Choroid plexus epithelial cell (primary cell): ENCODE measurements around the gene EIF3A.

ENCODE experiments used
- DNase-seq: peaks from one replicate; pipeline ENCODE4 v3.0.0-alpha.2; 2010; ENCODE audit warnings: low read depth
- H3K4me3 ChIP-seq: 2 replicates; pipeline ENCODE4 v1.5.1; 2011; ENCODE audit warnings: low read depth, mild to moderate bottlenecking, control low read depth, low read length, moderate library complexity
- TF ChIP-seq, protein P1 (sequence below): conservative IDR thresholded peaks from 2 replicates; pipeline ENCODE4 v1.5.1; 2011; ENCODE audit warnings: low read depth, mild to moderate bottlenecking, control low read depth, inconsistent platforms, low read length, moderate library complexity

Gene EIF3A, protein sequence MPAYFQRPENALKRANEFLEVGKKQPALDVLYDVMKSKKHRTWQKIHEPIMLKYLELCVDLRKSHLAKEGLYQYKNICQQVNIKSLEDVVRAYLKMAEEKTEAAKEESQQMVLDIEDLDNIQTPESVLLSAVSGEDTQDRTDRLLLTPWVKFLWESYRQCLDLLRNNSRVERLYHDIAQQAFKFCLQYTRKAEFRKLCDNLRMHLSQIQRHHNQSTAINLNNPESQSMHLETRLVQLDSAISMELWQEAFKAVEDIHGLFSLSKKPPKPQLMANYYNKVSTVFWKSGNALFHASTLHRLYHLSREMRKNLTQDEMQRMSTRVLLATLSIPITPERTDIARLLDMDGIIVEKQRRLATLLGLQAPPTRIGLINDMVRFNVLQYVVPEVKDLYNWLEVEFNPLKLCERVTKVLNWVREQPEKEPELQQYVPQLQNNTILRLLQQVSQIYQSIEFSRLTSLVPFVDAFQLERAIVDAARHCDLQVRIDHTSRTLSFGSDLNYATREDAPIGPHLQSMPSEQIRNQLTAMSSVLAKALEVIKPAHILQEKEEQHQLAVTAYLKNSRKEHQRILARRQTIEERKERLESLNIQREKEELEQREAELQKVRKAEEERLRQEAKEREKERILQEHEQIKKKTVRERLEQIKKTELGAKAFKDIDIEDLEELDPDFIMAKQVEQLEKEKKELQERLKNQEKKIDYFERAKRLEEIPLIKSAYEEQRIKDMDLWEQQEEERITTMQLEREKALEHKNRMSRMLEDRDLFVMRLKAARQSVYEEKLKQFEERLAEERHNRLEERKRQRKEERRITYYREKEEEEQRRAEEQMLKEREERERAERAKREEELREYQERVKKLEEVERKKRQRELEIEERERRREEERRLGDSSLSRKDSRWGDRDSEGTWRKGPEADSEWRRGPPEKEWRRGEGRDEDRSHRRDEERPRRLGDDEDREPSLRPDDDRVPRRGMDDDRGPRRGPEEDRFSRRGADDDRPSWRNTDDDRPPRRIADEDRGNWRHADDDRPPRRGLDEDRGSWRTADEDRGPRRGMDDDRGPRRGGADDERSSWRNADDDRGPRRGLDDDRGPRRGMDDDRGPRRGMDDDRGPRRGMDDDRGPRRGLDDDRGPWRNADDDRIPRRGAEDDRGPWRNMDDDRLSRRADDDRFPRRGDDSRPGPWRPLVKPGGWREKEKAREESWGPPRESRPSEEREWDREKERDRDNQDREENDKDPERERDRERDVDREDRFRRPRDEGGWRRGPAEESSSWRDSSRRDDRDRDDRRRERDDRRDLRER (N-terminal part only)

DNA sequence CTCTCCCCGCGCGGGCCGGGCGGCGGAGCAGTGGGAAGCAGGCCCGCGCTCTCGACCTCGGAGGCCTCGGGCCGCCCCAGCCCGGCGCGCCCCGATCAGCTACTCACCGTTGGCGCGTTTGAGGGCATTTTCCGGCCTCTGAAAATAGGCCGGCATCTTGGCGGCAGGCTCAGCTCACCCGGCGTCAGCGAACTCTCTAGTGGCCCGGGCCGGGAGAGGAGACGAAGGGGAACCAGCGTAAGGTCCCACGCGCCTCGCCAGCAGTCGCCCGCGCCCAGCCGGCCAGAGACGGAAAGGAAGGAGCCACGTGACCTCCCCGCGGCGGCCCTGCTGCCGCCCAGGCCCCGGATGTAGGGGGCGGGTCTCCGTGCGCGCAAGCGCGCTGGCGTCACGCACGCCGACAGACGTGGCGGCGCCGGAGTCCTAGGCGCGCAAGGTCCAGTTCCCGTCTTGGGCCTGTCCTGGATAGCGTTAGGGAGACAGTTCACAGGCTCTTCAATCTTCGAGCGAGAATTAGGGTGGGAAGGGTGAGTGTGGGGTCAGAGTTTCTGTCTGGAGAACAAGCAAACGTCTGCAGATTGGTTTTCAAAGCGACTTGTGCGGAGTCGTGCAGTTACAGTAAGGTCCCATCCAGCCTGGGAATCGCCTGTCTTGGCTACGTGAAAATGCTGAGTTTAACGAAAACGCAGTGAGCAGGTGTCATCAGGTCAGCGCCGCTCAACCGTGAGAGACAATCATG, at the start of gene EIF3A:
EIF3A (minus strand) TSS at position 297 of the 739 bp plus-strand sequence; CDS start at position 156, 141 bp downstream.
- DNase-seq = peak; percentile 95
- TF ChIP-seq, protein P1, sequence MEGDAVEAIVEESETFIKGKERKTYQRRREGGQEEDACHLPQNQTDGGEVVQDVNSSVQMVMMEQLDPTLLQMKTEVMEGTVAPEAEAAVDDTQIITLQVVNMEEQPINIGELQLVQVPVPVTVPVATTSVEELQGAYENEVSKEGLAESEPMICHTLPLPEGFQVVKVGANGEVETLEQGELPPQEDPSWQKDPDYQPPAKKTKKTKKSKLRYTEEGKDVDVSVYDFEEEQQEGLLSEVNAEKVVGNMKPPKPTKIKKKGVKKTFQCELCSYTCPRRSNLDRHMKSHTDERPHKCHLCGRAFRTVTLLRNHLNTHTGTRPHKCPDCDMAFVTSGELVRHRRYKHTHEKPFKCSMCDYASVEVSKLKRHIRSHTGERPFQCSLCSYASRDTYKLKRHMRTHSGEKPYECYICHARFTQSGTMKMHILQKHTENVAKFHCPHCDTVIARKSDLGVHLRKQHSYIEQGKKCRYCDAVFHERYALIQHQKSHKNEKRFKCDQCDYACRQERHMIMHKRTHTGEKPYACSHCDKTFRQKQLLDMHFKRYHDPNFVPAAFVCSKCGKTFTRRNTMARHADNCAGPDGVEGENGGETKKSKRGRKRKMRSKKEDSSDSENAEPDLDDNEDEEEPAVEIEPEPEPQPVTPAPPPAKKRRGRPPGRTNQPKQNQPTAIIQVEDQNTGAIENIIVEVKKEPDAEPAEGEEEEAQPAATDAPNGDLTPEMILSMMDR = no peak
- H3K4me3 ChIP-seq = peak within 1 kb of the TSS; percentile 98

DNA sequence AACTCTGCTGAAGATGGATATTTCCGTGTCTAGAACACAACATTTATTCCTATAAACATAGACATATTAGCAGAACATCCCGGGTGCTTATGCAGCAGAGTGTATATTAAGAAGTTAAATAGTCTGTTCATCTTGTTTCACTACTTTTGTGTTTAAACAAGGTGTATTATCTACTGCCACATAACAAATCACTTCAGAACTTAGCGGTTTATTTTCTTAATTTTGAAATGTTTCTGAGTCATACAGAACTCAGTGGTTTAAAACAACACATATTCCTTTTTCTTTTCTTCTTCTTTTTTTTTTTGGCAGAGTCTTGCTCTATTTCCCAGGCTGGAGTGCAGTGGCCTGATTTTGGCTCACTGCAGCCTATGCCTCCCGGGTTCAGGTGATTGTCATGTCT, 49.1 kb upstream of the EIF3A start:
- H3K4me3 ChIP-seq = no peak overlapping the region
- no peak for DNase-seq
- TF ChIP-seq, protein P1 = no peak

DNA sequence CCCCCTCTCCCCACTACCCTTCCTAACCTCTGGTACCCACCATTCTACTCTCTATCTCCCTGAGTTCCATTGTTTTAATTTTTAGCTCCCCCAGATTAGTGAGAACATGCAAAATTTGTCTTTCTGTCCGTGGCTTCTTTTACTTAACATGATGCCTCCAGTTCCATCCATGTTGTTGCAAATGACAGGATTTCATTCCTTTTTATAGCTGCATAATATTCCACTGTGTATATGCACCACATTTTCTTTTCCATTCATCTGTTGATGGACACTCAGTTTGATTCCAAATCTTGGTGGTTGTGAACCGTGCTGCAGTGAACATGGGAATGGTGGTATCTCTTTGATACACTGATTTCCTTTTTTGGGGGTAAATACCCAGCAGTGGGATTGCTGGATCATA, 45.3 kb upstream of the EIF3A start:
- TF ChIP-seq, protein P1 = no peak
- DNase-seq = no peak
- H3K4me3 ChIP-seq = no peak overlapping the region

DNA sequence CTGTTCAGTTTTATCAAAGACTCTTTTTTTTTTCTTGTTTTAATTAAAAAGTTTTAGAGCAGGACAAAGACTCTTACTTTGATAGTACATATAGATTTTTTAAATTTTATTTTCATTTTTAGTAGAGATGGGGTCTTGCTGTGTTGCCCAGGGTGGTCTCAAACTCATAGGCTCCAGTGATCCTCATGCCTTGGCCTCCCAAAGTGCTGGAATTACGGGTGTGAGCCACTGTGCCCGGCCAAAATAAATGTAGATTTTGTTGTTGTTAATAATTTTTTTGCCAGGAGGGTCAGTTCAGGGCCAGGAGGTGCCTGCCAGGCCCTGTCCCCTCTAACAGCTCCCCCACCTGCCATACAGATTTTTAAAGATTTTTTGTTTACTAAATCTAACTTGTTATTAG, 40.3 kb upstream of the EIF3A start:
- no peak overlapping the region for H3K4me3 ChIP-seq
- TF ChIP-seq, protein P1 = no peak
- no peak for DNase-seq

DNA sequence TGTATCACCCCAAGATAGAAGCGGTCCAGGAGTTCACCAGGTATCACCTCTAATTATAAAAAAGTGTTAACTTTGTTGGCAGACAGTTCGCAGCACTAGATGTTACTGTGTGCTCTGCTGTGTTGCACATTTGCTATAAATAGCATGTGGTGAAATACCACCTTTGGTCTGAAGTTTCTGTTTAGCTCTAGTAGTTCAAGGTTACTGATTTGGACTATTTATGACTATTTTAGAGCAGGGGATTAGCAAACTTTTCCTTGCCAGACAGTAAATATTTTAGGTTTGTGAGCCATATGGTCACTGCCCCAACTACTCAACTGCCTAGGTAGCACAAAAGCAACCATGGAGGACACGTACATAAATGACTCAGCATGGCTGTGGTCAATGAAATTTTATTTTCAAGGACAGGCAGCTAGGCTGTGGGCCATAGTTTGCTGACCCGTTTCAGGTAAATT, 39.8 kb upstream of the EIF3A start:
- H3K4me3 ChIP-seq = no peak overlapping the region
- TF ChIP-seq, protein P1 = no peak
- peak; percentile 75 for DNase-seq

DNA sequence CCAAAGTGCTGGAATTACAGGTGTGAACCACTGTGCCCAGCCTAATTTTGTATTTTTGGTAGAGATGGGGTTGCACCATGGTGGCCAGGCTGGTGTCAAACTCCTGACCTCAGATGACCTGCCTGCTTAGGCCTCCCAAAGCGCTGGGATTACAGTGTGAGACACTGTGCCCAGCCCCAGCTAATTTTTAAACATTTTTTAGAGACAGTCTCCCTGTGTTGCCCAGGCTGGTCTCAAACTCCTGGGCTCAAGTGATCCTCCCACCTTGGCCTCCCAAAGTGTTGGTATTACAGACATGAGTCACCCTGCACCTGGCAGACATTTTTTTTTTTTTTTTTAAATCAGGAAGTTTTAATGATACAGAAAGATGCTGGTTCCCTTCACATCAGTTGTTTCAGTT, 38.8 kb upstream of the EIF3A start:
- no peak for DNase-seq
- no peak overlapping the region for H3K4me3 ChIP-seq
- TF ChIP-seq, protein P1 = no peak
